Pons (tissue), 1 donor: Measurements from ENCODE around the gene HEATR5B.
"Not testable (repeated sequence)": the region's sequence is repeated elsewhere in the genome, so short reads cannot be mapped to it uniquely, and the experiment has no call there.

ENCODE experiments used
- DNase-seq: peaks from one replicate; pipeline ENCODE4 v3.0.0-alpha.2; 2016; ENCODE audit warnings: low spot score

The HEATR5B gene

DNA sequence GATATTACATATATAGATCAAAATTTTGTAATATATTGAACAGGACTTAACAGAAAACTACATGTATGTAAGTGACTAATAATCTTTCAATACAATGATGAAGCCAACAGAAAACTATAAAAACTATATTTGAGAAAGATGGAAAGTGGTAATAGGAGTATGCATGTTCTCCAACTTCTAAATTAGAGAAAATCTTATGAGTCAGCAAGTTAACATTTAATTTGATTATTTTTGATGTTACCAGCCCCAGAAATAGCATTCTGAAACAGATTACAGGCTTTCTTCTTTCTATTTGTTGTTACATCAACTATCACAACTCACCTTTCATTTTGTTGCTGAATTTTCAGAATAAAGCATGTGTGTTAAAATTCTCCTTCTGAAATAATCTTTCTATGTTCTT is 147.6 kb downstream of the HEATR5B start:
- DNase-seq, result not testable (repeated sequence)

DNA sequence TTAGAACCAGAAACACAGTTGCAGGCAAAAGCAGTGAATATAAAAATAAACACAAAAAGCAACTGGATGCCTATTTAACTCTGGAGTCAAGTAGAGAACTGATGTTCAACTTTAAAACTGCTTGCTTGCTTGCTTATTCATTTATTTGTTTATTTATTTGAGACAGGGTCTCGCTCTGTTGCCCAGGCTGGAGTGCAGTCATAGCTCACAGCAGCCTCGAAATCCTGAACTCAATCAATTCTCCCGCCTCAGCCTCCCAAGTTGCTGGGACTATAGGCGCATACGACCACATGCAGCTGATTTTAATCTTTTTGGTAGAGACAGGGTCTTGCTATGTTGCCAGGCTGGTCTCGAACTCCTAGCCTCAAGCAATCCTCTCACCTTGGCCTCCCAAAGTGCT is 152.5 kb downstream of the HEATR5B start:
- not testable (repeated sequence) for DNase-seq
